ENCODE results near the gene TMEM39A. TPM values are rescaled to one million over a fixed set of nuclear protein-coding genes. Genes with fewer than 3 reads are reported as not detected.

The TMEM39A gene
- polyA plus RNA-seq, 3 donors: 9.6 to 12.2 (median 11.6) TPM

GRCh38 chr3:119470866-119471265, 7.5 kb upstream of the TMEM39A start:
- peaks cover 0 to 2% (median 0%) of the 10 kb centered on the region in 7 donors for H3K9me3 Mint-ChIP-seq
- 91% methylated on average over 3 of the region's 6 CpGs for WGBS (ENCODE audit: insufficient coverage)
- no peak overlapping the region for H3K4me2 ChIP-seq (replicated peaks; ENCODE audit: extremely low read depth, low read length, poor library complexity, severe bottlenecking)

More at GRCh38 chr3:119470866-119471265, 7.5 kb upstream of the TMEM39A start:
- H3K27me3 ChIP-seq (ENCODE audit: control insufficient read depth in 2 of 2, insufficient read depth in 2 of 2, low read length in 2 of 2): no peaks in the 10 kb centered on the region
- no peaks in the 10 kb centered on the region for H3K9me3 ChIP-seq (replicated peaks in 1 of 2; ENCODE audit: control insufficient read depth in 1 of 2, insufficient read depth in 1 of 2, low read length in 2 of 2)
- Mint-ChIP-seq H3K36me3 (peaks cover 22 to 41% of the 10 kb centered on the region in 2 donors), H3K4me3 (no peak overlapping the region), H3K27ac (peak overlapping the region in 1 of 7 donors; percentile 52), H3K4me1 (peaks cover 27% of the 10 kb centered on the region), H3K27me3 (ENCODE audit: low read depth in 3 of 3) (peaks cover 0 to 3% (median under 1%) of the 10 kb centered on the region in 3 donors)
- H3K36me3 ChIP-seq (replicated peaks in 1 of 2; ENCODE audit: control insufficient read depth in 1 of 2, insufficient read depth in 2 of 2, low read length in 2 of 2): peaks cover 37 to 40% of the 10 kb centered on the region in 2 donors
- no peak overlapping the region for H3K27ac ChIP-seq (ENCODE audit: low read depth in 1 of 2, low read length in 2 of 2)
- no peak for TF ChIP-seq CTCF (IDR thresholded peaks at IDR 0.05)
- peaks cover 19 to 28% of the 10 kb centered on the region in 2 donors for H3K4me1 ChIP-seq (ENCODE audit: control insufficient read depth in 1 of 2, insufficient read depth in 2 of 2, low read length in 2 of 2)
- no peak overlapping the region for H3K9ac ChIP-seq (ENCODE audit: insufficient read depth, low read length, poor library complexity, severe bottlenecking)
- no peaks in the 10 kb centered on the region for H4K20me1 ChIP-seq (ENCODE audit: insufficient read depth, low read length)
- no peak overlapping the region for H2AFZ ChIP-seq (ENCODE audit: insufficient read depth, low read depth, low read length, poor library complexity, severe bottlenecking)
- no peak for DNase-seq
- intact Hi-C loops (cut with micrococcal nuclease): no loop called here
- H3K79me2 ChIP-seq (ENCODE audit: insufficient read depth, low read length): peaks cover 13% of the 10 kb centered on the region
- H3K4me3 ChIP-seq (replicated peaks in 1 of 3; ENCODE audit: low read depth in 2 of 3, low read length in 3 of 3): no peak overlapping the region

Measured in CD14-positive monocyte (primary cell).